Eye (tissue), 1 donor: ENCODE measurements around the gene CS.
"Not testable (repeated sequence)": the region's sequence is repeated elsewhere in the genome, so short reads cannot be mapped to it uniquely, and the experiment has no call there.

Source experiments
- DNase-seq: peaks from one replicate; pipeline ENCODE4 v3.0.0-alpha.2; 2015

Gene CS

DNA sequence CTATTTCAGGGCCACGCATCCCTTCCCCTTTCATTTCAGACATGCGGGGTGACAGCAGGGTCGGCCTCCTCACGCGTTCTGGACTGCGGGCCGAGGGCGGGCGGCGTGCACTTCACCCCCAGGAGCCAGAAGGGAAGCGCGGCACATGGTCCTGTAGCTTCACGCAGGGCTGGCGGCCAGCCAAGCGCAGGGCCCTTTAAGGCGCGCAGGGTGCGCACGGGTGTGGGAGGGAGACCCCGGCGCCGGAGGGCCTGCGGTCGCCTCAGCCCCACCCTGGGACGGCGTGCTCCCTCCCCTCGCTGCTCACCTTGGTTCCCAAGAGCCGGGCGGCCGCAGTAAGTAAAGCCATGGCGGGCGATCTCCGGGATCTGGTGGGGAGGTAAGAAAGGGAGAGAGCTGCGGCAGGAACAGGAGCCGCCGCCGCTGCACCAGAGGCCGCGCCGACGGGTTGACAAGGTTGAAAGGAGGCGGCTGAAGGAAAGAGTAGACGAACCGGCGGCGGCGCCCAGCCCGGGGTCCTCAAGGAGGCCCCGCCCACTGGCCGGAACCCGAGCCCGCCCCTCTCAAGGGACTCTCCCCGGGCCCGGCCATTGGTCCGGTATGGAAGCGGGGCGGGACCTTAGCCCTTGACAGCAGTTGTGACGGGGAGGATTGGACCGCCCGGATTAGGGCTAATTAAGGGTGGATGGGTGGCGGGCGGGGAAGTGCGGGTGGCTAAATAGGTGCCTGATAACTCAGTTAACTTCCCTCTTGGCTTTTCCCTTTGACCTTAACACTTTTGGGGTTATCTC is at the start of gene CS:
TSS of gene CS (minus strand) at position 478 of the 791 bp plus-strand sequence. CDS start at position 349, 129 bp downstream.
- peak; percentile 99 for DNase-seq

- no peak for DNase-seq
Observed at GRCh38 chr12:56348776-56349175, 48.6 kb upstream of the CS start.

GRCh38 chr12:56347255-56347654 is 47.1 kb upstream of the CS start:
- DNase-seq, result not testable (repeated sequence)

- no peak for DNase-seq
Observed at GRCh38 chr12:56346675-56347074, 46.5 kb upstream of the CS start.

DNA sequence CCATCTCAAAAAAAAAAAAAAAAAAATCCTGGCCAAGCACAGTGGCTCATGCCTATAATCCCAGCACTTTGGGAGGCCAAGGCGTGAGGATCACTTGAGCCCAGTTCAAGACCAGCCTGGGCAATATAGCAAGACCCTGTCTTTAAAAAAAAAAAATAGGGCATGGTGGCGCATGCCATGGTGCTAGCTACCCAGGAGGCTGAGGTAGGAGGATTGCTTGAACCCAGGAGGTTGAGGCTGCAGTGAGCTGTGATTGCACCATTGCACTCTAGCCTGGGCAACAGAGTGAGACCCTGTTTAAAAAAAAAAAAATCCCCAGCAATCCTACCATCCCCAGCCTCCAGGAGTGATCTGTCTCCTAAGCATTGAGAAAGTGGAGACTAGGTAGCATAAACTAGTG is 42.2 kb upstream of the CS start:
- not testable (repeated sequence) for DNase-seq

DNA sequence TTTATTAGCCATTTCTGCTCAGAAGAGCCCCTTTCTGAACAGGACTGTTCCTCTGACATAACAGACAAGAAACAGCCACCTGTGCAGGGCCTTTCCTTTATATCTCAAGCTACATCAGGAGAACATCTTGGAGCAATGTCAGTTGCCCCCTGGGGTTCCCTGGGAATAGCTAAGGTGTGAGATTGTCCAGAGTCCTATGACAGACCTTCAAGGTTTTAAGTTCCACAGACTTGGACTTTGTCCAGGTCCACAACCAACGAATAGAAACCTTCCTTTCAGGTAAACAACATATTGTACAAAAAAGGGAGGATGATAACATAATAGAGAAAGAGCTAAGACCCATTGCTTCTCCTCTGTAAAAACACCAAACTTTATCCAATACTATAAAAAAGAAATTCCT is 41.5 kb upstream of the CS start:
- no peak for DNase-seq

- DNase-seq, result no peak
Observed at GRCh38 chr12:56339158-56339422, 39.0 kb upstream of the CS start.

GRCh38 chr12:56338308-56339157 is 38.4 kb upstream of the CS start, which contains the start of gene IL23A:
IL23A (plus strand) TSS chr12:56338884; CDS start chr12:56339045, 161 bp downstream.
- DNase-seq, result no peak

GRCh38 chr12:56337753-56338251 is 37.7 kb upstream of the CS start:
- DNase-seq, result no peak

- DNase-seq, result no peak
Observed at GRCh38 chr12:56336361-56337167, 36.4 kb upstream of the CS start.

GRCh38 chr12:56335527-56335926 is 35.4 kb upstream of the CS start:
- not testable (repeated sequence) for DNase-seq

- no peak for DNase-seq
Observed at GRCh38 chr12:56334490-56334793, 34.3 kb upstream of the CS start.

- DNase-seq, result peak; percentile 98
Observed at GRCh38 chr12:56333679-56334489, 33.8 kb upstream of the CS start, which contains the start of gene PAN2. PAN2 (minus strand) TSS chr12:56334000; CDS start chr12:56333094, 906 bp downstream.

GRCh38 chr12:56333197-56333678 is 33.1 kb upstream of the CS start:
- DNase-seq, result no peak

DNA sequence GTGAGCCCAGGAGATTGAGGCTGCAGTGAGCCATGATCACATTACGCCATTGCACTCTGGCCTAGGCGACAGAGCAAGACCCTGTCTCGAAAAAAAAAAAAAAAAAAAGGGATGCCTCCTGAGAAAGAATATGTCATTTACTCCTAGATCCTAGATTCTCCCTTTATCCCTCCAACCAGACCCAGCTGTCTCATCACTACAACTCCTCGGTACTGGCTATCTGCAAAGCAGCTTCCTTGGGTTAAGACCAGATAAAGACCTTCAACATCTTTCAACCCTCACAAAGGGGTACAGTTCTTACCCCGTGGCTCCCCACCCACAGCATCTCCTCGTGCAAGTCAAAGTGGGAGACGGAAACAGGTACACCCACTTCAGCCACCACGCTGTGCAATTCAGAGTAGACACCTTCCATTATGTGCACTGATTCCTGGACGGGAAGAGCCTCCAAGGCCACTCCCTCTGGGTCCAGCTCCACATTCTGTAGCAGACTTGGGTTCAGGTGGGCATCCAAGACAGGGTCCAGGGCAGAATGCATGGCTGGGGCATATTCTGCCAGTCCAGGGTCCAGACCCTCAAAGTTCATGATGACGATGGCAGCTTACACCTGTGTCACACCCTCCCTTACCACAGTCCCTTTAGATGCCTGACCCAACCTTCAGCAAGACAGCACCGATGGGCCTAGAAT is 32.5 kb upstream of the CS start:
- no peak for DNase-seq

- DNase-seq, result no peak
Observed at GRCh38 chr12:56330936-56331490, 30.9 kb upstream of the CS start.

DNA sequence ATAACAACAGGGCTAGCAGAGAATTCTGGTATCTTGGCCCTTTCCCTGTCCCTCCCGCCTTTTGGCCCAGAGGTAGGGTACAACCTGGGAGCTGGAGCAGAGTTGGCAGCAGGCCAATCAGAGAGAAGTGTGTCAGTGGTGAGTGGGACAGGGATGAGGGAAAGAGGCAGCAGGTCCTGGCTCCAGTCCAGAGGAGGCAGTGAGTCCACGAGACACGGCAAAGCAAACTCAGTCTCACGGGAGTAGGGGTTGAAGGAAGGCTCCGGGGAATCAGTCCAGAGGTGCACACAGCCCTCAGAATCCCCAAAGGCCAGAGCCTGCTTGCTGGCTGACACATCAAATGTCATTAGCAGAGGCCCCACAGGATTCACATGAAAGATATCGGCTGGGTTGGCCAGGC is 26.4 kb upstream of the CS start:
- no peak for DNase-seq

DNA sequence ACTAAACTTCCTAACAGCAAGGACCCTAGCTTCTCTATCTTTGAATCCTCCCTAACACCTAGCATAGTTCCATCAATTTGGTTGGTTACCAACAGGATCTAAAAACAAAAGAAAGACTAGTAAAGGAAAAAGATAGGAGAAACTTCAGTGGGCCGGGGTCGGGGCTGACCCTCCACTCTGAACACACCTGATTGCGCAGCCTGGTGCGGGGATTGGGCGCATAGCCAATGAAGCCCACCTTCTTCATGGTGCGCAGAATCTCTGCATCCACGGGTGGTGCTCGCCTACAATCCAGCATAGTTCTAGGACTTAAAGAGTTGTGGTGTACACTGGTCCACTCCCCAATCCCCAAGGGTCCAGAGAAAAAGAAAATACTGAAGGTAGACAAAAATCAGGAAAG is 26.0 kb upstream of the CS start:
- no peak for DNase-seq

GRCh38 chr12:56324206-56324605 is 24.1 kb upstream of the CS start:
- no peak for DNase-seq

DNA sequence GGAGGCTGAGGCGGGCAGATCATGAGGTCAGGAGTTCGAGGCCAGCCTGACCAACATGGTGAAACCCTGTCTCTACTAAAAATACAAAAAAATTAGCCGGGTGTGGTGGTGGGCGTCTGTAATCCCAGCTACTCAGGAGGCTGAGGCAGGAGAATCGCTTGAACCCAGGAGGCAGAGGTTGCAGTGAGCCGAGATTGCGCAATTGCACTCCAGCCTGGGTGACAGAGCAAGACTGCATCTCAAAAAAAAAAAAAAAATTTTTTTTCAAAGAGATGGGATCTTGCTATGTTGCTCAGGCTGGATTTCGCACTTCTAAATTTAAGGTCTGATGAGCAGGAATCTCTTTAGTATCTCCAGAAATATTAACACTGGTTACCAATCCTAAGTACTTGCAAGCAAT is 21.5 kb upstream of the CS start:
- not testable (repeated sequence) for DNase-seq

DNA sequence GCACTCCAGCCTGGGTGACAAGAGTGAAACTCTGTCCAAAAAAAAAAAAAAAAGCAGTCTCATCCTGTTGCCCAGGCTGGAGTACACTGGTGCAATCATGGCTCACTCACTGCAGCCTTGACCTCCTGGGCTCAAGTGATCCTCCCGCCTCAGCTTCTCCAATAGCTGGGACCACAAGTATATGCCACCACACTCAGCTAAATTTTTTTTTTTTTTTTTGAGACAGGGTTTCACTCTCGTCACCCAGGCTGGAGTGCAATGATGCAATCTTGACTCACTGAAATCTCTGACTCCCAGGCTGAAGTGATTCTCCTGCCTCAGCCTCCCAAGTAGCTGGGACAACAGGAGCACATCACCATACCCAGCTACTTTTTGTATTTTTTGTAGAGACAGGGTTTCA is 20.9 kb upstream of the CS start:
- no peak for DNase-seq
